ENCODE measurements around the gene AQP3.
"Not testable (repeated sequence)": the region's sequence is repeated elsewhere in the genome, so short reads cannot be mapped to it uniquely, and the experiment has no call there.

- TF ChIP-seq CTCF (optimal IDR thresholded peaks at IDR 0.05 in 1 of 3, IDR thresholded peaks at IDR 0.05 in 1 of 3, conservative IDR thresholded peaks at IDR 0.05 in 1 of 3; ENCODE audit: extremely low read depth in 1 of 3, insufficient read depth in 2 of 3, low read length in 3 of 3); EZH2 (IDR thresholded peaks at IDR 0.05; ENCODE audit: low read length): not testable (repeated sequence)
Measured at GRCh38 chr9:33395159-33395879, 52.1 kb downstream of the AQP3 start.

Measured in keratinocyte (primary cell).